Esophagus squamous epithelium (tissue), 5 donors: ENCODE results near the gene TMEM175. TPM values are rescaled to one million over a fixed set of nuclear protein-coding genes. Genes with fewer than 3 reads are reported as not detected.

ENCODE experiments used
- DNase-seq: peaks from one replicate; lab custom pipeline; 2025; lab: John Stamatoyannopoulos, UW
- H3K27ac ChIP-seq, 4 donors: fragments of 200-600 bp; sonication (generic); one replicate each; pipeline ENCODE4 v1.5.1; 2016 to 2019; ENCODE audit warnings: mild to moderate bottlenecking in 1 of 4
- H3K27me3 ChIP-seq, 4 donors: fragments of 200-600 bp; sonication (generic); 1 replicate in 3 of 4; 2 replicates in 1 of 4; pipeline versions ENCODE4 v1.5.1 to v1.6.0; 2017 to 2021; ENCODE audit warnings: antibody characterized with exemption in 1 of 4
- H3K36me3 ChIP-seq, 3 donors: fragments of 200-600 bp; sonication (generic); one replicate each; pipeline ENCODE4 v1.5.1; 2016 to 2019
- H3K4me1 ChIP-seq, 3 donors: fragments of 200-600 bp; sonication (generic); one replicate each; pipeline ENCODE4 v1.5.1; 2017 to 2019
- H3K4me3 ChIP-seq, 4 donors: fragments of 200-600 bp; sonication (generic); 1 replicate in 3 of 4; 2 replicates in 1 of 4; pipeline ENCODE4 v1.5.1; 2016 to 2019; ENCODE audit warnings: mild to moderate bottlenecking in 2 of 4, moderate library complexity in 1 of 4
- H3K9me3 ChIP-seq, 3 donors: fragments of 200-600 bp; sonication (generic); one replicate each; pipeline ENCODE4 v1.5.1; 2016 to 2019
- CTCF ChIP-seq, 6 experiments: fragments of 450-650 bp in 4 of 6; fragments of 200-600 bp in 2 of 6; sonication (generic) in 2 of 6; IDR thresholded peaks; one replicate each; pipeline ENCODE4 v1.5.1; 2016 to 2019; ENCODE audit warnings: antibody characterized with exemption in 6 of 6, mild to moderate bottlenecking in 4 of 6, moderate library complexity in 4 of 6
- POLR2A ChIP-seq, 4 donors: fragments of 450-650 bp; IDR thresholded peaks; one replicate each; pipeline ENCODE4 v1.6.1; 2017; ENCODE audit warnings: antibody characterized with exemption in 4 of 4, mild to moderate bottlenecking in 4 of 4, moderate library complexity in 3 of 4
- WGBS, 2 donors: methylation state at CpG; one replicate each; pipeline ENCODE4 v1.1.5; 2018; 5-methylcytosine and 5-hydroxymethylcytosine counted together
- intact Hi-C: fragments of 100-400 bp; cut with DNase I; formaldehyde crosslinking; loops from one replicate; pipeline ENCODE4 v1.15.0; 2022
- total RNA-seq, 4 donors: library from RNA; depleted of rRNA; stranded (reverse); fragments of >200 nt; gene quantifications; one replicate each; pipeline ENCODE4 v1.1.0, GENCODE V29; 2016
- donor health status: DM: yes; HTN: yes; CAD: no.

TMEM175 gene
- total RNA-seq, 4 donors from 2014 or later: 8.4 to 22.9 (median 19.7) TPM

- DNase-seq: no peak
- H3K27ac ChIP-seq: no peak overlapping the region
- peaks cover 28 to 100% (median 32%) of the 10 kb centered on the region in 3 donors for H3K36me3 ChIP-seq
- no peaks in the 10 kb centered on the region for H3K27me3 ChIP-seq
- intact Hi-C loops: no loop called here
- TF ChIP-seq CTCF (IDR thresholded peaks at IDR 0.05) (no peak), POLR2A (IDR thresholded peaks at IDR 0.05) (no peak)
- H3K9me3 ChIP-seq: no peaks in the 10 kb centered on the region
- 92 to 93% methylated on average over 24 of the region's 24 CpGs for WGBS, 2 donors
- H3K4me1 ChIP-seq: no peaks in the 10 kb centered on the region
- no peak overlapping the region for H3K4me3 ChIP-seq
Observed at GRCh38 chr4:884896-885295, 47.4 kb upstream of the TMEM175 start.

GRCh38 chr4:885353-885752, 46.9 kb upstream of the TMEM175 start:
- no peaks in the 10 kb centered on the region for H3K4me1 ChIP-seq
- H3K27ac ChIP-seq: no peak overlapping the region
- no peak overlapping the region for H3K4me3 ChIP-seq
- intact Hi-C loops: no loop called here
- no peaks in the 10 kb centered on the region for H3K27me3 ChIP-seq
- peaks cover 28 to 100% (median 37%) of the 10 kb centered on the region in 3 donors for H3K36me3 ChIP-seq
- no peak for DNase-seq
- 83 to 87% methylated on average over 3 to 6 of the region's 10 CpGs for WGBS, 2 donors
- no peaks in the 10 kb centered on the region for H3K9me3 ChIP-seq
- TF ChIP-seq CTCF (IDR thresholded peaks at IDR 0.05): no peak
- no peak for TF ChIP-seq POLR2A (IDR thresholded peaks at IDR 0.05)

- Histone ChIP-seq H3K36me3 (peaks cover 24 to 100% (median 36%) of the 10 kb centered on the region in 3 donors), H3K27ac (no peak overlapping the region), H3K27me3 (no peaks in the 10 kb centered on the region), H3K4me3 (no peak overlapping the region), H3K9me3 (no peaks in the 10 kb centered on the region), H3K4me1 (no peaks in the 10 kb centered on the region)
- no peak for DNase-seq
- intact Hi-C loops: no loop called here
- WGBS, 2 donors: 76 to 83% methylated on average over 6 to 7 of the region's 9 CpGs
- TF ChIP-seq CTCF (IDR thresholded peaks at IDR 0.05): no peak
Observed at GRCh38 chr4:886244-886643, 46.0 kb upstream of the TMEM175 start.

- H3K36me3 ChIP-seq: peaks cover 14 to 100% (median 27%) of the 10 kb centered on the region in 3 donors
- no peak for DNase-seq
- no peaks in the 10 kb centered on the region for H3K9me3 ChIP-seq
- H3K4me3 ChIP-seq: no peak overlapping the region
- 95% methylated on average over 59 to 62 of the region's 63 CpGs for WGBS, 2 donors
- TF ChIP-seq POLR2A (IDR thresholded peaks at IDR 0.05) (no peak), CTCF (IDR thresholded peaks at IDR 0.05) (no peak)
- H3K4me1 ChIP-seq: no peaks in the 10 kb centered on the region
- H3K27me3 ChIP-seq: no peaks in the 10 kb centered on the region
- intact Hi-C loops: no loop called here
- H3K27ac ChIP-seq: no peak overlapping the region
Observed at GRCh38 chr4:887034-887763, 45.1 kb upstream of the TMEM175 start.

GRCh38 chr4:888029-888428, 44.2 kb upstream of the TMEM175 start:
- intact Hi-C loops: no loop called here
- Histone ChIP-seq H3K4me1 (no peaks in the 10 kb centered on the region), H3K36me3 (peaks cover 17 to 100% (median 27%) of the 10 kb centered on the region in 3 donors), H3K27ac (no peak overlapping the region), H3K4me3 (no peak overlapping the region), H3K9me3 (no peaks in the 10 kb centered on the region), H3K27me3 (no peaks in the 10 kb centered on the region)
- WGBS, 2 donors: 87 to 100% methylated on average over 2 to 6 of the region's 23 CpGs
- TF ChIP-seq POLR2A (IDR thresholded peaks at IDR 0.05) (no peak), CTCF (IDR thresholded peaks at IDR 0.05) (no peak)
- DNase-seq: no peak
